NB4 (cell line): ENCODE data around the gene COBL.

Source experiments
- CTCF ChIP-seq: IDR thresholded peaks from one replicate; pipeline ENCODE4 v1.5.1; 2012; ENCODE audit warnings: low read depth, low read length
- MAX ChIP-seq: IDR thresholded peaks from 2 replicates; pipeline ENCODE4 v1.6.1; 2011; ENCODE audit warnings: low read depth, low read length
- POLR2A ChIP-seq: IDR thresholded peaks from 2 replicates; pipeline ENCODE4 v1.6.1; 2011; ENCODE audit warnings: mild to moderate bottlenecking; ENCODE audit not compliant: insufficient read length; ENCODE audit errors: extremely low read depth

- TF ChIP-seq CTCF (no peak), POLR2A (no peak), MAX (no peak)
Observed at GRCh38 chr7:51121931-51122425, 194.6 kb downstream of the COBL start.
